PC-9 (cell line): ENCODE data around the gene PRR30. TPM values are rescaled to one million over a fixed set of nuclear protein-coding genes. Genes with fewer than 3 reads are reported as not detected.

ENCODE experiments used
- BruUV-seq: library from RNA; stranded (reverse); fragments of 400-500 nt; replicated peaks from 2 replicates; lab custom pipeline; 2021; lab: Mats Ljungman, UMichigan
- CTCF ChIA-PET: fragments of 300-600 bp; sonication (Branson Sonifier 250); formaldehyde crosslinking; loops from one replicate; lab custom pipeline; 2022; ENCODE audit warnings: antibody characterized with exemption; lab: Charles Lee
- POLR2A ChIA-PET: fragments of 300-600 bp; sonication (Branson Sonifier 250); formaldehyde crosslinking; loops from one replicate; lab custom pipeline; 2022; ENCODE audit warnings: antibody characterized with exemption; ENCODE audit not compliant: unreplicated experiment; lab: Charles Lee
- DNase-seq, 2 experiments: peaks; one replicate each; pipeline versions ENCODE4 v3.0.0 to v3.0.0-alpha.2; 2015 to 2022; ENCODE audit warnings: mixed read lengths in 1 of 2
- H2AFZ ChIP-seq: fragments of 200-600 bp; sonication (generic); 2 replicates; pipeline ENCODE4 v1.8.1; 2017; ENCODE audit warnings: antibody characterized with exemption
- H3F3A ChIP-seq: fragments of 200-600 bp; sonication (generic); 2 replicates; pipeline ENCODE4 v1.8.1; 2017; ENCODE audit warnings: antibody characterized with exemption, mild to moderate bottlenecking, low read depth; ENCODE audit not compliant: insufficient read depth
- H3K27ac ChIP-seq: fragments of 200-600 bp; sonication (generic); 2 replicates; pipeline ENCODE4 v1.6.1; 2016; ENCODE audit warnings: mixed run types
- H3K27me3 ChIP-seq: fragments of 200-600 bp; sonication (generic); 2 replicates; pipeline ENCODE4 v1.6.1; 2016; ENCODE audit warnings: low read depth, mixed run types; ENCODE audit not compliant: insufficient read depth
- H3K36me3 ChIP-seq: fragments of 200-600 bp; sonication (generic); 2 replicates; pipeline ENCODE4 v1.6.1; 2016; ENCODE audit warnings: low read depth, mixed run types
- H3K4me1 ChIP-seq: fragments of 200-600 bp; sonication (generic); replicated peaks from 2 replicates; pipeline ENCODE4 v1.6.1; 2016; ENCODE audit warnings: mixed run types; ENCODE audit not compliant: insufficient read depth
- H3K4me2 ChIP-seq: fragments of 200-600 bp; sonication (generic); 2 replicates; pipeline ENCODE4 v1.6.1; 2017; ENCODE audit warnings: mixed run types
- H3K4me3 ChIP-seq: fragments of 200-600 bp; sonication (generic); 2 replicates; pipeline ENCODE4 v1.6.1; 2016; ENCODE audit warnings: mixed run types
- H3K79me2 ChIP-seq: fragments of 200-600 bp; sonication (generic); 2 replicates; pipeline ENCODE4 v1.6.1; 2017; ENCODE audit warnings: low read depth, mixed run types
- H3K9me2 ChIP-seq: fragments of 200-600 bp; sonication (generic); 2 replicates; pipeline ENCODE4 v1.8.1; 2017; ENCODE audit warnings: mild to moderate bottlenecking; ENCODE audit not compliant: insufficient read depth
- H3K9me3 ChIP-seq: fragments of 200-600 bp; sonication (generic); 2 replicates; pipeline ENCODE4 v1.8.1; 2016; ENCODE audit warnings: low read depth; ENCODE audit not compliant: insufficient read depth
- H4K20me1 ChIP-seq: fragments of 200-600 bp; sonication (generic); 2 replicates; pipeline ENCODE4 v1.8.1; 2017; ENCODE audit not compliant: insufficient read depth
- CTCF ChIP-seq: fragments of 200-600 bp; sonication (generic); conservative IDR thresholded peaks from 2 replicates; pipeline ENCODE4 v1.6.1; 2017; ENCODE audit warnings: mixed run types, antibody characterized with exemption, mild to moderate bottlenecking, moderate library complexity
- EZH2 ChIP-seq: fragments of 200-600 bp; sonication (generic); IDR thresholded peaks from 2 replicates; pipeline ENCODE4 v1.8.0; 2017; ENCODE audit warnings: antibody characterized with exemption, low read depth
- intact Hi-C: fragments of 100-400 bp; cut with micrococcal nuclease; formaldehyde crosslinking; loops from one replicate; pipeline ENCODE4 v1.10.0; 2022; ENCODE audit not compliant: unreplicated experiment
- total RNA-seq: library from RNA; stranded (reverse); gene quantifications from 2 replicates; pipeline ENCODE4 v1.2.3, GENCODE V29; 2021

Gene PRR30
- total RNA-seq, 1 experiment from 2014 or later: not detected

- ChIA-PET POLR2A (interaction anchor here (0.5 kb wide), 1 partner anchor 89 kb away, joined by 6 read pairs; no protein-coding TSS in a partner anchor), CTCF (no interaction called here)
- peaks cover 10% of the 10 kb centered on the region for H3K4me1 ChIP-seq
- H3K36me3 ChIP-seq: 0 out of 2 replicates have a peak, but pooled peaks cover 8% of the 10 kb centered on the region
- H3K4me2 ChIP-seq: no peak overlapping the region
- H3K9me3 ChIP-seq: no peaks in the 10 kb centered on the region
- H3K27ac ChIP-seq: no peak overlapping the region
- H3K9me2 ChIP-seq: no peaks in the 10 kb centered on the region
- intact Hi-C loops: no loop called here
- H3F3A ChIP-seq: peaks cover 10% of the 10 kb centered on the region; the same call in 1 of the 2 replicates
- no peak overlapping the region for H2AFZ ChIP-seq
- no peak for DNase-seq
- peaks cover 15% of the 10 kb centered on the region for H3K79me2 ChIP-seq
- peaks cover 5% of the 10 kb centered on the region; the same call in 1 of the 2 replicates for H3K27me3 ChIP-seq
- TF ChIP-seq EZH2: no peak
- TF ChIP-seq CTCF: no peak
- no peak overlapping the region for H3K4me3 ChIP-seq
- BruUV-seq: no TSS peak
- H4K20me1 ChIP-seq: peaks cover 7% of the 10 kb centered on the region; the same call in 1 of the 2 replicates
These were observed 10.3 kb downstream of the PRR30 start for GRCh38 chr2:27128668-27129571.

- peaks cover 3% of the 10 kb centered on the region; the same call in 1 of the 2 replicates for H4K20me1 ChIP-seq
- H3K27me3 ChIP-seq: peaks cover 13% of the 10 kb centered on the region
- TF ChIP-seq EZH2 (no peak), CTCF (no peak)
- BruUV-seq: no TSS peak
- H3K9me2 ChIP-seq: no peaks in the 10 kb centered on the region
- no peak overlapping the region for H3K4me3 ChIP-seq
- H3K36me3 ChIP-seq: 0 out of 2 replicates have a peak, but pooled peaks cover 8% of the 10 kb centered on the region
- DNase-seq: no peak
- peaks cover 5% of the 10 kb centered on the region for H3K4me1 ChIP-seq
- H2AFZ ChIP-seq: no peak overlapping the region
- no peak overlapping the region for H3K4me2 ChIP-seq
- no peak overlapping the region for H3K27ac ChIP-seq
- peaks cover 10% of the 10 kb centered on the region; the same call in 1 of the 2 replicates for H3F3A ChIP-seq
- ChIA-PET CTCF (no interaction called here), POLR2A (interaction anchor here (0.5 kb wide), 1 partner anchor 90 kb away, joined by 6 read pairs; no protein-coding TSS in a partner anchor)
- H3K9me3 ChIP-seq: no peaks in the 10 kb centered on the region
- intact Hi-C loops: no loop called here
- peaks cover 7% of the 10 kb centered on the region for H3K79me2 ChIP-seq
These were observed 11.1 kb downstream of the PRR30 start for GRCh38 chr2:27127883-27128667.

- H3F3A ChIP-seq: peaks cover 10% of the 10 kb centered on the region; the same call in 1 of the 2 replicates
- H3K27me3 ChIP-seq: peaks cover 31% of the 10 kb centered on the region
- no peaks in the 10 kb centered on the region for H3K4me1 ChIP-seq
- intact Hi-C loops: no loop called here
- H4K20me1 ChIP-seq: no peaks in the 10 kb centered on the region
- TSS peak; percentile 19 for BruUV-seq
- TF ChIP-seq EZH2 (no peak), CTCF (no peak)
- no peak overlapping the region for H3K4me3 ChIP-seq
- H3K27ac ChIP-seq: no peak overlapping the region
- H3K9me3 ChIP-seq: no peaks in the 10 kb centered on the region
- no peak for DNase-seq
- H3K9me2 ChIP-seq: no peaks in the 10 kb centered on the region
- ChIA-PET CTCF (no interaction called here), POLR2A (no interaction called here)
- H3K36me3 ChIP-seq: 0 out of 2 replicates have a peak, but pooled peaks cover 6% of the 10 kb centered on the region
- H2AFZ ChIP-seq: no peak overlapping the region
- no peak overlapping the region for H3K4me2 ChIP-seq
- no peaks in the 10 kb centered on the region for H3K79me2 ChIP-seq
These were observed 12.9 kb downstream of the PRR30 start for GRCh38 chr2:27126252-27126710.
